SK-N-MC (cell line): Measurements from ENCODE around the gene SCD5.

Experiments
- EZH2 ChIP-seq: fragments of 200-600 bp; sonication (generic); IDR thresholded peaks from one replicate; pipeline ENCODE4 v1.6.1; 2017; ENCODE audit warnings: antibody characterized with exemption
- POLR2AphosphoS5 ChIP-seq: IDR thresholded peaks from 2 replicates; pipeline ENCODE4 v1.6.1; 2012; ENCODE audit warnings: mild to moderate bottlenecking, low read depth, low read length, borderline replicate concordance

DNA sequence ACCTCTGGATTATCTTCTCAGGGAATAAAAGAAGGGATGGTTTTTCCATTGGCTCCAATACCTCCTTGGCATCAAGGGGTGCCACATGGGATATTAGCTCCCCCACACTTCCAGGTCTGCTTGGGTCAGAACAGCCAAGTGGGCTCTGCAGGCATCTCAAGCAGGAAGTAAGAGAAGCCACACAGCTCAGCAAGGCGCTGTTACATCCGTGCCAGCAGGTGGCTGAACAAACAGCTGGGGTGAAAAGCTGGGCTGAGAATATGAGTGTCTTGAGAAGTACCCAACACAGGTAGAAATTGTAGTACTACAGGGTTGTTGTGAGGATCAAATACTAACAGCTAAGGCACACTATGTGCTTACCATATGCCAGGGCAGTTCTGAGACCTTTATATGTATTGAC is 160.1 kb downstream of the SCD5 start:
- TF ChIP-seq POLR2AphosphoS5 (no peak), EZH2 (no peak)
